GM20000 (cell line): ENCODE measurements around the gene SPAG16.

Experiments used
- DNase-seq: peaks from one replicate; pipeline ENCODE4 v3.0.0; 2012; ENCODE audit warnings: low spot score
- CTCF ChIP-seq: IDR thresholded peaks from 2 replicates; pipeline ENCODE4 v1.5.1; 2012; ENCODE audit warnings: mild to moderate bottlenecking, control low read depth; ENCODE audit errors: extremely low read depth, missing control alignments

Gene SPAG16

GRCh38 chr2:214255046-214255445 lies 970.8 kb downstream of the SPAG16 start:
- no peak for DNase-seq

GRCh38 chr2:214261683-214262082 lies 977.4 kb downstream of the SPAG16 start:
- no peak for TF ChIP-seq CTCF

More at GRCh38 chr2:214255046-214255445, 970.8 kb downstream of the SPAG16 start:
- no peak for TF ChIP-seq CTCF

GRCh38 chr2:214264171-214264570 lies 979.9 kb downstream of the SPAG16 start:
- no peak for DNase-seq
- no peak for TF ChIP-seq CTCF

More at GRCh38 chr2:214261683-214262082, 977.4 kb downstream of the SPAG16 start:
- DNase-seq, result no peak

GRCh38 chr2:214265991-214266489 lies 981.8 kb downstream of the SPAG16 start:
- no peak for TF ChIP-seq CTCF
- no peak for DNase-seq

GRCh38 chr2:214277880-214278279 lies 993.6 kb downstream of the SPAG16 start:
- TF ChIP-seq CTCF, result no peak
- DNase-seq, result no peak

- TF ChIP-seq CTCF, result no peak
- DNase-seq, result no peak
Measured at GRCh38 chr2:214286011-214286410, 1001.7 kb downstream of the SPAG16 start.

- no peak for DNase-seq
- TF ChIP-seq CTCF, result no peak
Measured at GRCh38 chr2:214293593-214293992, 1009.3 kb downstream of the SPAG16 start.
